ENCODE measurements around the gene TGFBRAP1.

The TGFBRAP1 gene

GRCh38 chr2:105235388-105236059, 94.0 kb downstream of the TGFBRAP1 start:
- peak; percentile 82 for DNase-seq

GRCh38 chr2:105231232-105231619, 98.3 kb downstream of the TGFBRAP1 start:
- DNase-seq = no peak

- no peak for DNase-seq
These were observed 105.1 kb downstream of the TGFBRAP1 start for GRCh38 chr2:105224444-105224843.

- no peak for DNase-seq
These were observed 108.9 kb downstream of the TGFBRAP1 start for GRCh38 chr2:105220604-105221003.

GRCh38 chr2:105215586-105216192, 113.8 kb downstream of the TGFBRAP1 start:
- DNase-seq = no peak
